ENCODE measurements around the gene LRP1B.

The LRP1B gene

GRCh38 chr2:141201016-141201565, 929.7 kb downstream of the LRP1B start:
- H3K9me3 ChIP-seq = no peaks in the 10 kb centered on the region
- TF ChIP-seq CTCF (IDR thresholded peaks at IDR 0.05) = no peak

GRCh38 chr2:141200191-141200590, 930.6 kb downstream of the LRP1B start:
- no peaks in the 10 kb centered on the region for H3K9me3 ChIP-seq
- no peaks in the 10 kb centered on the region for H3K4me1 ChIP-seq (ENCODE audit: control insufficient read depth in 1 of 2, insufficient read depth in 1 of 2, low read depth in 1 of 2, low read length in 1 of 2)
- no peak for TF ChIP-seq CTCF (IDR thresholded peaks at IDR 0.05)
- H3K36me3 ChIP-seq = no peaks in the 10 kb centered on the region
- H3K27me3 ChIP-seq = no peaks in the 10 kb centered on the region
- no peak overlapping the region for H3K27ac ChIP-seq
- H3K4me3 ChIP-seq (ENCODE audit: low read depth in 1 of 2, low read length in 1 of 2) = no peak overlapping the region

More at GRCh38 chr2:141201016-141201565, 929.7 kb downstream of the LRP1B start:
- Histone ChIP-seq H3K4me3 (ENCODE audit: low read depth in 1 of 2, low read length in 1 of 2) (no peak overlapping the region), H3K4me1 (ENCODE audit: control insufficient read depth in 1 of 2, insufficient read depth in 1 of 2, low read depth in 1 of 2, low read length in 1 of 2) (no peaks in the 10 kb centered on the region), H3K36me3 (no peaks in the 10 kb centered on the region), H3K27ac (no peak overlapping the region), H3K27me3 (no peaks in the 10 kb centered on the region)

GRCh38 chr2:141199711-141200110, 931.1 kb downstream of the LRP1B start:
- no peaks in the 10 kb centered on the region for H3K27me3 ChIP-seq
- no peak for TF ChIP-seq CTCF (IDR thresholded peaks at IDR 0.05)
- H3K9me3 ChIP-seq = no peaks in the 10 kb centered on the region
- no peak overlapping the region for H3K27ac ChIP-seq
- H3K36me3 ChIP-seq = no peaks in the 10 kb centered on the region
- no peaks in the 10 kb centered on the region for H3K4me1 ChIP-seq (ENCODE audit: control insufficient read depth in 1 of 2, insufficient read depth in 1 of 2, low read depth in 1 of 2, low read length in 1 of 2)
- H3K4me3 ChIP-seq (ENCODE audit: low read depth in 1 of 2, low read length in 1 of 2) = no peak overlapping the region

GRCh38 chr2:141195087-141195486, 935.7 kb downstream of the LRP1B start:
- no peaks in the 10 kb centered on the region for H3K27me3 ChIP-seq

GRCh38 chr2:141187075-141187439, 943.8 kb downstream of the LRP1B start:
- H3K27me3 ChIP-seq = no peaks in the 10 kb centered on the region
- no peaks in the 10 kb centered on the region for H3K36me3 ChIP-seq
- no peaks in the 10 kb centered on the region for H3K4me1 ChIP-seq (ENCODE audit: control insufficient read depth in 1 of 2, insufficient read depth in 1 of 2, low read depth in 1 of 2, low read length in 1 of 2)
- H3K27ac ChIP-seq = no peak overlapping the region
- H3K9me3 ChIP-seq = no peaks in the 10 kb centered on the region
- TF ChIP-seq CTCF (IDR thresholded peaks at IDR 0.05) = no peak
- H3K4me3 ChIP-seq (ENCODE audit: low read depth in 1 of 2, low read length in 1 of 2) = no peak overlapping the region

More at GRCh38 chr2:141195087-141195486, 935.7 kb downstream of the LRP1B start:
- Histone ChIP-seq H3K9me3 (no peaks in the 10 kb centered on the region), H3K4me1 (ENCODE audit: control insufficient read depth in 1 of 2, insufficient read depth in 1 of 2, low read depth in 1 of 2, low read length in 1 of 2) (no peaks in the 10 kb centered on the region), H3K36me3 (no peaks in the 10 kb centered on the region), H3K27ac (no peak overlapping the region), H3K4me3 (ENCODE audit: low read depth in 1 of 2, low read length in 1 of 2) (no peak overlapping the region)
- no peak for TF ChIP-seq CTCF (IDR thresholded peaks at IDR 0.05)

Data from neutrophil (primary cell).